WERI-Rb-1 (cell line): ENCODE data around the gene XPOT.

Source experiments
- DNase-seq: peaks from one replicate; pipeline ENCODE4 v3.0.0-alpha.2; 2020
- H3K27ac ChIP-seq: fragments of 250-450 bp; sonication (Bioruptor Pico); 2 replicates; pipeline ENCODE4 v1.5.1; 2020; ENCODE audit warnings: mild to moderate bottlenecking, moderate library complexity
- H3K27me3 ChIP-seq: fragments of 250-450 bp; sonication (Bioruptor Pico); 2 replicates; pipeline ENCODE4 v1.5.1; 2021; ENCODE audit warnings: mild to moderate bottlenecking, low read depth, moderate library complexity; ENCODE audit not compliant: insufficient read depth, severe bottlenecking
- H3K36me3 ChIP-seq: fragments of 250-450 bp; sonication (Bioruptor Pico); 2 replicates; pipeline ENCODE4 v1.5.1; 2020; ENCODE audit warnings: mild to moderate bottlenecking, moderate library complexity
- H3K4me3 ChIP-seq: 2 replicates; pipeline ENCODE4 v1.5.1; 2011; ENCODE audit warnings: low read depth, mild to moderate bottlenecking, control low read depth, low read length
- H3K9me3 ChIP-seq: fragments of 250-450 bp; sonication (Bioruptor Pico); 2 replicates; pipeline ENCODE4 v1.5.1; 2021; ENCODE audit warnings: mild to moderate bottlenecking, moderate library complexity; ENCODE audit not compliant: severe bottlenecking
- TF ChIP-seq, protein P1 (sequence below): IDR thresholded peaks from 2 replicates; pipeline ENCODE4 v1.5.1; 2011; ENCODE audit warnings: low read depth, mild to moderate bottlenecking, control low read depth, inconsistent platforms, low read length

Gene XPOT

DNA sequence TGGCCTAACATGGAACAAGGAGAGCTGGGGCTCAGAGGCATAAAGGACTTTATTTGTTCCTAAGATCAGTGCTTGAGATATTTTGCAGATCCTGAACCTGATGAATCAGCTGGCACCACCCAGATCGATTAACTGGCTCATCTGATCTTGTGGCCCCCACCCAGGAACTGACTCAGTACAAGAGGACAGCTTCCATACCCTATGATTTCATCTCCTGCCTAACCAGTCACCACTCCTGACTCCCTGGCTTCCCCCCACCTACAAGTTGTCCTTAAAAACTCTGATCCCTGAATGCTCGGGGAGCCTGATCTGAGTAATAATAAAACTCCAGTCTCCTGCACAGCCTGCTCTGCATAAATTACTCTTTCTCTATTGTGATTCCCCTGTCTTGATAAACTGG, 18.7 kb upstream of the XPOT start:
- Histone ChIP-seq H3K27me3 (no peaks in the 10 kb centered on the region), H3K27ac (no peak overlapping the region), H3K36me3 (no peaks in the 10 kb centered on the region), H3K4me3 (no peak overlapping the region), H3K9me3 (no peaks in the 10 kb centered on the region)
- TF ChIP-seq, protein P1, sequence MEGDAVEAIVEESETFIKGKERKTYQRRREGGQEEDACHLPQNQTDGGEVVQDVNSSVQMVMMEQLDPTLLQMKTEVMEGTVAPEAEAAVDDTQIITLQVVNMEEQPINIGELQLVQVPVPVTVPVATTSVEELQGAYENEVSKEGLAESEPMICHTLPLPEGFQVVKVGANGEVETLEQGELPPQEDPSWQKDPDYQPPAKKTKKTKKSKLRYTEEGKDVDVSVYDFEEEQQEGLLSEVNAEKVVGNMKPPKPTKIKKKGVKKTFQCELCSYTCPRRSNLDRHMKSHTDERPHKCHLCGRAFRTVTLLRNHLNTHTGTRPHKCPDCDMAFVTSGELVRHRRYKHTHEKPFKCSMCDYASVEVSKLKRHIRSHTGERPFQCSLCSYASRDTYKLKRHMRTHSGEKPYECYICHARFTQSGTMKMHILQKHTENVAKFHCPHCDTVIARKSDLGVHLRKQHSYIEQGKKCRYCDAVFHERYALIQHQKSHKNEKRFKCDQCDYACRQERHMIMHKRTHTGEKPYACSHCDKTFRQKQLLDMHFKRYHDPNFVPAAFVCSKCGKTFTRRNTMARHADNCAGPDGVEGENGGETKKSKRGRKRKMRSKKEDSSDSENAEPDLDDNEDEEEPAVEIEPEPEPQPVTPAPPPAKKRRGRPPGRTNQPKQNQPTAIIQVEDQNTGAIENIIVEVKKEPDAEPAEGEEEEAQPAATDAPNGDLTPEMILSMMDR = no peak
- DNase-seq = no peak

- Histone ChIP-seq H3K27ac (no peak overlapping the region), H3K27me3 (no peaks in the 10 kb centered on the region), H3K9me3 (no peaks in the 10 kb centered on the region), H3K36me3 (no peaks in the 10 kb centered on the region), H3K4me3 (no peak overlapping the region)
- TF ChIP-seq, protein P1 = no peak
- DNase-seq = no peak
Measured at GRCh38 chr12:64387197-64387816, 16.9 kb upstream of the XPOT start.

GRCh38 chr12:64389154-64389553, 15.0 kb upstream of the XPOT start:
- no peaks in the 10 kb centered on the region for H3K9me3 ChIP-seq
- no peak overlapping the region for H3K4me3 ChIP-seq
- H3K27me3 ChIP-seq = no peaks in the 10 kb centered on the region
- H3K36me3 ChIP-seq = no peaks in the 10 kb centered on the region
- H3K27ac ChIP-seq = no peak overlapping the region
- TF ChIP-seq, protein P1 = no peak
- DNase-seq = no peak

- DNase-seq = no peak
- TF ChIP-seq, protein P1 = no peak
- Histone ChIP-seq H3K27ac (no peak within 1 kb of the TSS), H3K9me3 (no peaks in the 10 kb centered on the region), H3K27me3 (no peaks in the 10 kb centered on the region), H3K36me3 (no peaks in the 10 kb centered on the region), H3K4me3 (no peak within 1 kb of the TSS)
Measured at GRCh38 chr12:64390275-64390851, 13.8 kb upstream of the XPOT start, which contains the start of gene C12orf56. C12orf56 (minus strand) TSS chr12:64390758; CDS start chr12:64390565, 193 bp downstream.

DNA sequence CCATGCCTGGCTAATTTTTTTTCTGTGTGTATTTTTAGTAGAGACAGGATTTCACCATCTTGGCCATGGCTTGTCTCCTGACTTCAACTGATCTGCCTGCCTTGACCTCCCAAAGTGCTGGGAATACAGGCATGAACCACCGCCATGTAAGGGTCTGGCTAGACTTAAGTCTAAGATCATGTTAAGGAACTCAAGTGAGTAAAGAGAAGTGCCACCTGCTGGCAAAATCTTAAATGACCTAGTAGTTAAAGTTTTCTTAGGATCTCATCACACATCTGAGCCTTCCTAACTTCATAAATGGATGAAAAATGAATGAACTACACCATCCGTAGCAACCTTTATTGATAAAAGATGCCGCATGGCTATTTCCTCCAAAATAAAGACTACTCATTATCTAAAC, 12.0 kb upstream of the XPOT start:
- Histone ChIP-seq H3K27me3 (no peaks in the 10 kb centered on the region), H3K9me3 (no peaks in the 10 kb centered on the region)
- no peak for DNase-seq

More for the DNA sequence above, 12.0 kb upstream of the XPOT start:
- Histone ChIP-seq H3K36me3 (no peaks in the 10 kb centered on the region), H3K27ac (no peak overlapping the region), H3K4me3 (no peak overlapping the region)
- TF ChIP-seq, protein P1 = peak; percentile 29
